ENCODE data around the gene MR1. TPM values are rescaled to one million over a fixed set of nuclear protein-coding genes. Genes with fewer than 3 reads are reported as not detected.

MR1 gene
- total and polyA plus RNA-seq, 2 of the 13 experiments (the other 11 are each of a cell fraction or from before 2014, with no cell fraction given), result 7.7 to 10.4 TPM

DNA sequence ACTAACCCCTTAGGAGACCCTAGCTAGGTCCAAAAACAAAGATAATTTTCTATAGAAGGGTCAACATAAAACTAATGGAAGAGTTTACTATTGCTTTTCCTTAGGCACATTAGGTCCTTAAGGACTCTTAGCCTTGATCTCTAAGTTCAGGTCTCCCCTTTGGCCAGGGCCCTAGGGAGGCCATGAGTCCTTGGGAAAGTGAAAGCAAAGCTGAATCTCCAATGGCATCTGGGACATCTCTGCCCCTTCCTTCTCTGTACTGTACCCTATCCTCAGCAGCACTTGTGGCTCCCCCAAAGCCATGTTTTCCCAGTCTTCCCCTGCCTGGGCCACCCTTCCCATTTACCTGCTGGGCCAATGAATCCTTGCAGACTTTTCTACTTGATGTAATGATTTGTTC is 69.1 kb downstream of the MR1 start:
- no peak for TF ChIP-seq MTF2 (CRISPR knock-in tag; IDR thresholded peaks at IDR 0.05; ENCODE audit: borderline replicate concordance)
- TF ChIP-seq, protein P1, sequence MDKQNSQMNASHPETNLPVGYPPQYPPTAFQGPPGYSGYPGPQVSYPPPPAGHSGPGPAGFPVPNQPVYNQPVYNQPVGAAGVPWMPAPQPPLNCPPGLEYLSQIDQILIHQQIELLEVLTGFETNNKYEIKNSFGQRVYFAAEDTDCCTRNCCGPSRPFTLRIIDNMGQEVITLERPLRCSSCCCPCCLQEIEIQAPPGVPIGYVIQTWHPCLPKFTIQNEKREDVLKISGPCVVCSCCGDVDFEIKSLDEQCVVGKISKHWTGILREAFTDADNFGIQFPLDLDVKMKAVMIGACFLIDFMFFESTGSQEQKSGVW (CRISPR knock-in tag; IDR thresholded peaks at IDR 0.05; ENCODE audit: borderline replicate concordance), result no peak
- TF ChIP-seq ATF1 (CRISPR knock-in tag; IDR thresholded peaks at IDR 0.05), result no peak
- no peak for TF ChIP-seq EZH2 (conservative IDR thresholded peaks at IDR 0.05; ENCODE audit: low read depth, low read length)
- TF ChIP-seq HHEX (CRISPR knock-in tag; IDR thresholded peaks at IDR 0.05), result no peak
- TF ChIP-seq, protein P2, sequence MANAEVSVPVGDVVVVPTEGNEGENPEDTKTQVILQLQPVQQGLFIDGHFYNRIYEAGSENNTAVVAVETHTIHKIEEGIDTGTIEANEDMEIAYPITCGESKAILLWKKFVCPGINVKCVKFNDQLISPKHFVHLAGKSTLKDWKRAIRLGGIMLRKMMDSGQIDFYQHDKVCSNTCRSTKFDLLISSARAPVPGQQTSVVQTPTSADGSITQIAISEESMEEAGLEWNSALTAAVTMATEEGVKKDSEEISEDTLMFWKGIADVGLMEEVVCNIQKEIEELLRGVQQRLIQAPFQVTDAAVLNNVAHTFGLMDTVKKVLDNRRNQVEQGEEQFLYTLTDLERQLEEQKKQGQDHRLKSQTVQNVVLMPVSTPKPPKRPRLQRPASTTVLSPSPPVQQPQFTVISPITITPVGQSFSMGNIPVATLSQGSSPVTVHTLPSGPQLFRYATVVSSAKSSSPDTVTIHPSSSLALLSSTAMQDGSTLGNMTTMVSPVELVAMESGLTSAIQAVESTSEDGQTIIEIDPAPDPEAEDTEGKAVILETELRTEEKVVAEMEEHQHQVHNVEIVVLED (CRISPR knock-in tag; IDR thresholded peaks at IDR 0.05; ENCODE audit: borderline replicate concordance), result no peak
- no peak for TF ChIP-seq CBX1 (IDR thresholded peaks at IDR 0.05; ENCODE audit: low read depth)
- no peak for TF ChIP-seq HOXD1 (CRISPR knock-in tag; IDR thresholded peaks at IDR 0.05)
- no peak for TF ChIP-seq HCFC1 (IDR thresholded peaks at IDR 0.05; ENCODE audit: low read depth, low read length)
- TF ChIP-seq ZNF33A (CRISPR knock-in tag; IDR thresholded peaks at IDR 0.05; ENCODE audit: borderline replicate concordance), result no peak
- TF ChIP-seq, protein P3, sequence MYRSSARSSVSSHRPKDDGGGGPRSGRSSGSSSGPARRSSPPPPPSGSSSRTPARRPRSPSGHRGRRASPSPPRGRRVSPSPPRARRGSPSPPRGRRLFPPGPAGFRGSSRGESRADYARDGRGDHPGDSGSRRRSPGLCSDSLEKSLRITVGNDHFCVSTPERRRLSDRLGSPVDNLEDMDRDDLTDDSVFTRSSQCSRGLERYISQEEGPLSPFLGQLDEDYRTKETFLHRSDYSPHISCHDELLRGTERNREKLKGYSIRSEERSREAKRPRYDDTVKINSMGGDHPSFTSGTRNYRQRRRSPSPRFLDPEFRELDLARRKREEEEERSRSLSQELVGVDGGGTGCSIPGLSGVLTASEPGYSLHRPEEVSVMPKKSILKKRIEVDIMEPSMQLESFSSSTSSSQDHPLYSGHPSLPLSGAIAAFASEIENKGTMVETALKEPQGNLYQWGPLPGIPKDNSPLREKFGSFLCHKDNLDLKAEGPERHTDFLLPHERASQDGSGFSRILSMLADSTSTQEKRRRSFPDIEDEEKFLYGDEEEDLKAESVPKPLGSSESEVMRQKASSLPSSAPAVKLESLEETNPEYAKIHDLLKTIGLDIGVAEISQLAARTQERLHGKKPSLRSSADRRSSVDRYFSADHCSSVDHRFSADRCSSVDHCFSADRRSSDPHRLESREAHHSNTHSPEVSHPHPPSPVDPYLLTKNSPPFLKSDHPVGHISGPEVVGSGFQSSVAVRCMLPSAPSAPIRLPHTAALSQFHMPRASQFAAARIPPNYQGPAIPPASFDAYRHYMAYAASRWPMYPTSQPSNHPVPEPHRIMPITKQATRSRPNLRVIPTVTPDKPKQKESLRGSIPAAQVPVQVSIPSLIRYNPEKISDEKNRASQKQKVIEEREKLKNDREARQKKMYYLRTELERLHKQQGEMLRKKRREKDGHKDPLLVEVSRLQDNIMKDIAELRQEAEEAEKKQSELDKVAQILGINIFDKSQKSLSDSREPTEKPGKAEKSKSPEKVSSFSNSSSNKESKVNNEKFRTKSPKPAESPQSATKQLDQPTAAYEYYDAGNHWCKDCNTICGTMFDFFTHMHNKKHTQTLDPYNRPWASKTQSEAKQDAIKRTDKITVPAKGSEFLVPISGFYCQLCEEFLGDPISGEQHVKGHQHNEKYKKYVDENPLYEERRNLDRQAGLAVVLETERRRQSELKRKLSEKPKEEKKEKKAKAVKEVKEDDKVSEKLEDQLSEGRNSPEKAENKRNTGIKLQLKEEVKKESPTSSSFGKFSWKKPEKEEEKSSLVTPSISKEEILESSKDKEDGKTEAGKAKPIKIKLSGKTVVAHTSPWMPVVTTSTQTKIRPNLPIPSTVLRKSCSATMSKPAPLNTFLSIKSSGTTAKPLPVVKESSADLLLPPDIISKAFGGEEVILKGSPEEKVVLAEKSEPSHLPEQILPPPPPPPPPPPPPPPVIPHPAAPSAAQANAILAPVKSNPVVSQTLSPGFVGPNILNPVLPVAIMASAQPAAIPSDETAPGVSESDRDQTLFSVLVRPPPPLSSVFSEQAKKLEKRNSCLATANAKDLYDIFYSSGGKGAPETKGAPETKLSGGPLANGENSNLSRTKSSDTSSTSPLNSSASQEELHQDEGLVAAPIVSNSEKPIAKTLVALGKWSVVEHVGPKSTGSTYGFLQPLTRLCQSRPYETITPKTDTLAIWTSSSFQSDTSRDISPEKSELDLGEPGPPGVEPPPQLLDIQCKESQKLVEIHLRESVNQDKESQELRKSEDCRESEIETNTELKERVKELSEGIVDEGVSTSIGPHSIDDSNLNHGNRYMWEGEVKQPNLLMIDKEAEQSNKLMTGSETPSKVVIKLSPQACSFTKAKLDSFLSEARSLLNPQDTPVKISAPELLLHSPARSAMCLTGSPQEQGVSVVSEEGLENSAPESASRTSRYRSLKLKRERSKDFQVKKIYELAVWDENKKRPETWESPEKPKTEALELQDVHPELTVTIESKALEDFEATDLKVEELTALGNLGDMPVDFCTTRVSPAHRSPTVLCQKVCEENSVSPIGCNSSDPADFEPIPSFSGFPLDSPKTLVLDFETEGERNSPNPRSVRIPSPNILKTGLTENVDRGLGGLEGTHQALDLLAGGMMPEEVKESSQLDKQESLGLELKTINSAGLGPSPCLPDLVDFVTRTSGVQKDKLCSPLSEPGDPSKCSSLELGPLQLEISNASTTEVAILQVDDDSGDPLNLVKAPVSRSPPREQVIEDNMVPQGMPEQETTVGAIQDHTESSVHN (CRISPR knock-in tag; IDR thresholded peaks at IDR 0.05), result no peak
- TF ChIP-seq DNMT3B (CRISPR knock-in tag; conservative IDR thresholded peaks at IDR 0.05), result no peak
- no peak for TF ChIP-seq RBFOX2 (IDR thresholded peaks at IDR 0.05; ENCODE audit: low read depth, low read length)
- no peak for TF ChIP-seq PLRG1 (conservative IDR thresholded peaks at IDR 0.05)
- Histone ChIP-seq H3K4me1 (ENCODE audit: insufficient read depth, low read length) (peaks cover 95% of the 10 kb centered on the region), H2AFZ (ENCODE audit: low read length) (no peak overlapping the region), H3K27me3 (ENCODE audit: control insufficient read depth in 1 of 2, insufficient read depth in 2 of 2, low read length in 2 of 2) (peaks cover 0 to 14% of the 10 kb centered on the region in 2 experiments; a peak in 2 of 5 replicates), H3K9ac (ENCODE audit: insufficient read depth, low read depth, low read length) (no peak overlapping the region), H3K27ac (ENCODE audit: extremely low read length, insufficient read depth, low read length) (no peak overlapping the region), H3K36me3 (replicated peaks in 1 of 2; ENCODE audit: control insufficient read depth in 1 of 2, insufficient read depth in 2 of 2, low read length in 2 of 2) (no peaks in the 10 kb centered on the region), H3K9me3 (ENCODE audit: low read length) (no peaks in the 10 kb centered on the region), H3K4me2 (ENCODE audit: low read depth, low read length) (peak overlapping the region; percentile 26; the same call in 1 of the 2 replicates), H4K20me1 (ENCODE audit: insufficient read depth, low read length) (no peaks in the 10 kb centered on the region), H3K79me2 (ENCODE audit: insufficient read depth, low read length) (no peaks in the 10 kb centered on the region), H3K4me3 (replicated peaks in 1 of 3; ENCODE audit: insufficient read depth in 1 of 3, low read depth in 2 of 3, low read length in 3 of 3) (no peak overlapping the region)
- intact Hi-C loops (cut with micrococcal nuclease; ENCODE audit: unreplicated experiment), result no loop called here
- in situ Hi-C loops (cut with HindIII; ENCODE audit: extremely low pct_ligation_motif_present, low pct_unique_long_range_greater_than_20kb), result no loop called here
- no peak for FAIRE-seq
- BruUV-seq (replicated peaks), result no TSS peak
- CTCF ChIA-PET (ENCODE audit: low intra/inter-chr PET ratio, low total read pairs), result no interaction called here
- no peak for ATAC-seq
- DNase-seq (ENCODE audit: low spot score), result no peak
- POLR2A ChIA-PET, result interaction anchor here (1.0 to 3.2 kb wide), 4 partner anchors 10 to 80 kb away, joined by 4 to 57 read pairs (median 6); partner anchors contain the start of genes IER5 and STX6
